ENCODE measurements around the gene TYSND1. TPM values are rescaled to one million over a fixed set of nuclear protein-coding genes. Genes with fewer than 3 reads are reported as not detected.
A peak's percentile ranks its signal among the peaks of the same experiment; 100 is the strongest.

Gene TYSND1
- total RNA-seq, 1 donor, result 15.6 TPM

DNA sequence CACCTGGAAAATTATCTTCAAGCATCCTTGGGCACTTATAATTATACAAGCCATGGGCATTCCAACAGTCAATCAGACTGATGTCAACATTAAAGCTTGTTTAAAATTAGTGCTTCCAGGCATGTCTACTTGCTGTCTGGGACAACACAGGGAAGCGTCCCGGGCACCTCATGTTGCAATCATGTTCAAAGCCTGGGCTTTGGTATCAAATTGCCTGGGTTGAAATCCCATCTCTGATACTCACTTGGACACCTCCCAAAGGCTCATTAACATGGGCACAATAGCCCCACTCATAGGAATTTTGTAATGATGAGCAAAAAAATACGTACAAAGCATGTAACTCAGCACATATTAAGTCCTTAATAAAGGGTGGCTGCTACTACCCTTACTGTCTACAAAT, 28.3 kb downstream of the TYSND1 start:
- Histone ChIP-seq H2AFZ (ENCODE audit: low read length) (no peak overlapping the region), H3K27me3 (ENCODE audit: insufficient read depth, low read length) (no peaks in the 10 kb centered on the region), H3K27ac (ENCODE audit: low read depth, low read length) (no peak overlapping the region), H3K79me2 (ENCODE audit: insufficient read depth, low read length) (no peaks in the 10 kb centered on the region), H4K20me1 (ENCODE audit: insufficient read depth, low read length) (peaks cover 11% of the 10 kb centered on the region), H3K4me2 (ENCODE audit: insufficient read depth, low read length) (no peak overlapping the region), H3K4me1 (ENCODE audit: insufficient read depth, low read length) (no peaks in the 10 kb centered on the region), H3K9me3 (ENCODE audit: low read depth, low read length) (no peaks in the 10 kb centered on the region), H3K4me3 (ENCODE audit: insufficient read depth, low read length) (no peak overlapping the region), H3K36me3 (ENCODE audit: insufficient read depth, low read length) (peaks cover 37% of the 10 kb centered on the region)
- TF ChIP-seq, protein P1, sequence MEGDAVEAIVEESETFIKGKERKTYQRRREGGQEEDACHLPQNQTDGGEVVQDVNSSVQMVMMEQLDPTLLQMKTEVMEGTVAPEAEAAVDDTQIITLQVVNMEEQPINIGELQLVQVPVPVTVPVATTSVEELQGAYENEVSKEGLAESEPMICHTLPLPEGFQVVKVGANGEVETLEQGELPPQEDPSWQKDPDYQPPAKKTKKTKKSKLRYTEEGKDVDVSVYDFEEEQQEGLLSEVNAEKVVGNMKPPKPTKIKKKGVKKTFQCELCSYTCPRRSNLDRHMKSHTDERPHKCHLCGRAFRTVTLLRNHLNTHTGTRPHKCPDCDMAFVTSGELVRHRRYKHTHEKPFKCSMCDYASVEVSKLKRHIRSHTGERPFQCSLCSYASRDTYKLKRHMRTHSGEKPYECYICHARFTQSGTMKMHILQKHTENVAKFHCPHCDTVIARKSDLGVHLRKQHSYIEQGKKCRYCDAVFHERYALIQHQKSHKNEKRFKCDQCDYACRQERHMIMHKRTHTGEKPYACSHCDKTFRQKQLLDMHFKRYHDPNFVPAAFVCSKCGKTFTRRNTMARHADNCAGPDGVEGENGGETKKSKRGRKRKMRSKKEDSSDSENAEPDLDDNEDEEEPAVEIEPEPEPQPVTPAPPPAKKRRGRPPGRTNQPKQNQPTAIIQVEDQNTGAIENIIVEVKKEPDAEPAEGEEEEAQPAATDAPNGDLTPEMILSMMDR (IDR thresholded peaks at IDR 0.05; ENCODE audit: extremely low read depth, low read depth, low read length), result no peak
- no peak for DNase-seq (ENCODE audit: insufficient read length, low spot score, missing footprints)

DNA sequence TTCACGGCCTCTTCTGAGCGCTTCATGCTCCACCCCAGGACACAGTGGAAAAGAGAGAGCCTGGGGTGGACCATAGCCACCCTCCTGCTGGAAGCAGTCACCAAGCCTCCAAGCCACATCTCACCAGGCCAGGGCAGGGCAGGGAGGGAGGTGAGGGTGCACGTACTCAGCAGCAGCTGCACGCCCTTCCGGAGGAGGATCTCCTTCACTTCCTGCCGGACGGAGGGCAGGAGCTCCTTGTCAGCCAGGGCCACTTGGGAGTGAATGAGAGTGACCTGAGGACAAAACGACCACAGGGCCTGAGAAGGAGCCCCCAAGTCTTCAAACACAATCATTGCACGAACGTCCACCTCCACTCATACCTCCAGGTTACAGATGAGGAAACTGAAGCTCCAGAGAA, 28.9 kb downstream of the TYSND1 start:
- Histone ChIP-seq H4K20me1 (ENCODE audit: insufficient read depth, low read length) (peaks cover 11% of the 10 kb centered on the region), H2AFZ (ENCODE audit: low read length) (no peak overlapping the region), H3K9me3 (ENCODE audit: low read depth, low read length) (no peaks in the 10 kb centered on the region), H3K4me1 (ENCODE audit: insufficient read depth, low read length) (no peaks in the 10 kb centered on the region), H3K4me3 (ENCODE audit: insufficient read depth, low read length) (no peak overlapping the region), H3K27me3 (ENCODE audit: insufficient read depth, low read length) (no peaks in the 10 kb centered on the region), H3K36me3 (ENCODE audit: insufficient read depth, low read length) (peaks cover 41% of the 10 kb centered on the region), H3K27ac (ENCODE audit: low read depth, low read length) (no peak overlapping the region), H3K79me2 (ENCODE audit: insufficient read depth, low read length) (no peaks in the 10 kb centered on the region), H3K4me2 (ENCODE audit: insufficient read depth, low read length) (no peak overlapping the region)
- TF ChIP-seq, protein P1 (IDR thresholded peaks at IDR 0.05; ENCODE audit: extremely low read depth, low read depth, low read length), result no peak
- DNase-seq (ENCODE audit: insufficient read length, low spot score, missing footprints), result no peak

DNA sequence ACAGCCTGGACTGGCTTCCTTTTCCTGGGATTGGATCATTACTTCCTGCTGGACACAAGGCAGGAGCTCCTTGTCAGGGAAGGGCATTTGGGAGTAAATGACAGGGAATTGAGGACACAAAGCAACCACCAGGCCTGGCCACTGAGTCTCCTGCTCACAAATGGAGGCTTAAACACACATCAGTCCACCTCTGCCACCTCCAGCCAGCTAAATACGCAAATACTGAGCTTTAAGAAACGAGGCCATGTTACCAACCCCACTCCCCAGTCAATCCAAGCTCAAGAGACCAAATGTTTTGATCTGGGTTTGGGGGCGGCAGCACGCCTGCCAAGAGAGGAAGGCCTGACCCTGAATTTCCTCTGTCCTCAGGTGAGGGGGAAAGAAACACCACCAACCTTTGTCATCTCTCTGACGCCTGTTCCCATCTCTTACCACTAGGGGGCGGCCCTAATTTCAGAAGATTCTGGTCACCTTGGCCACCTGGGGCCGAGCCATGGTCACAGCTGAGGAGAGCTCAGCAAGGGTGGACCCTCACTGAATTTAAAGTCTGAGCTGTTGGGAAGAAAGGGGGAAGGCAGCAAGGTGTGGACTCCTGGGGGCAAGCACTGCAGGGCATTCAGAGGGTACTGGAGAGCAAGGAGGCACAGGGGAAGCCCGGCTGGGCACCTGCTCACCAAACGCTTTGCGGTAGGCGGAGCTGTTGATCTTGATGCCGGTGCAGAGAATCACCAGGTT, 30.4 kb downstream of the TYSND1 start:
- Histone ChIP-seq H4K20me1 (ENCODE audit: insufficient read depth, low read length) (peaks cover 11% of the 10 kb centered on the region), H3K4me3 (ENCODE audit: insufficient read depth, low read length) (no peak overlapping the region), H3K4me1 (ENCODE audit: insufficient read depth, low read length) (no peaks in the 10 kb centered on the region), H3K9me3 (ENCODE audit: low read depth, low read length) (no peaks in the 10 kb centered on the region), H3K79me2 (ENCODE audit: insufficient read depth, low read length) (no peaks in the 10 kb centered on the region), H3K4me2 (ENCODE audit: insufficient read depth, low read length) (no peak overlapping the region), H3K27me3 (ENCODE audit: insufficient read depth, low read length) (no peaks in the 10 kb centered on the region), H3K36me3 (ENCODE audit: insufficient read depth, low read length) (peaks cover 44% of the 10 kb centered on the region), H3K27ac (ENCODE audit: low read depth, low read length) (no peak overlapping the region), H2AFZ (ENCODE audit: low read length) (no peak overlapping the region)
- DNase-seq (ENCODE audit: insufficient read length, low spot score, missing footprints), result no peak
- TF ChIP-seq, protein P1 (IDR thresholded peaks at IDR 0.05; ENCODE audit: extremely low read depth, low read depth, low read length), result peak; percentile 88

DNA sequence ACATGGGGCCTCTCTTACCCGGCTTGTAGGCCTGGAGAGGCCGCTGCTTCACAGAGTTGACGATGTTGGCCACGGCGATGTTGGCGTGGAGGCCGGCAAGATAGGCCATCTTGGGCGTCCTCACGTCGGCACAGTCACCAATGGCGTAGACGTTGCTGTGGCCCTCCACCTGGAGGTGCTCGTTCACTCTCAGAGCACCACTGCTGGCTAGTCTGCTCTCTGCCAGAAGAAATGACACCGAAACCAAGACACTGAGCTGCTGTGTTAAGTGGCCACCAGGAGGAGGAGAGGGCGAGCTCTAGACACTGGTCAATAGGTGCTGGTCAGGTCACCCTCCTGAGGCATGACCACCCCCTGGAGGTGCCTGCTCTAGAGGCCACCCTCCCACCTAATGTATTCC, 31.6 kb downstream of the TYSND1 start:
- Histone ChIP-seq H2AFZ (ENCODE audit: low read length) (no peak overlapping the region), H3K27ac (ENCODE audit: low read depth, low read length) (no peak overlapping the region), H3K9me3 (ENCODE audit: low read depth, low read length) (no peaks in the 10 kb centered on the region), H3K27me3 (ENCODE audit: insufficient read depth, low read length) (no peaks in the 10 kb centered on the region), H3K4me2 (ENCODE audit: insufficient read depth, low read length) (no peak overlapping the region), H3K4me1 (ENCODE audit: insufficient read depth, low read length) (no peaks in the 10 kb centered on the region), H3K79me2 (ENCODE audit: insufficient read depth, low read length) (no peaks in the 10 kb centered on the region), H3K36me3 (ENCODE audit: insufficient read depth, low read length) (peaks cover 43% of the 10 kb centered on the region), H3K4me3 (ENCODE audit: insufficient read depth, low read length) (no peak overlapping the region), H4K20me1 (ENCODE audit: insufficient read depth, low read length) (peaks cover 11% of the 10 kb centered on the region)
- DNase-seq (ENCODE audit: insufficient read length, low spot score, missing footprints), result no peak
- TF ChIP-seq, protein P1 (IDR thresholded peaks at IDR 0.05; ENCODE audit: extremely low read depth, low read depth, low read length), result no peak
